HG02938 (cell line): ENCODE data around the gene MAPRE3.
"Not testable (repeated sequence)": the region's sequence is repeated elsewhere in the genome, so short reads cannot be mapped to it uniquely, and the experiment has no call there.

Experiments used
- ATAC-seq: cut with Tn5 transposase; IDR thresholded peaks from one replicate; pipeline ENCODE4 v1.9.1; 2021; ENCODE audit warnings: mild to moderate bottlenecking, moderate library complexity; ENCODE audit not compliant: unreplicated experiment

The MAPRE3 gene

GRCh38 chr2:26970244-26970927 is at the start of gene MAPRE3:
Gene MAPRE3 (plus strand): TSS chr2:26970637. CDS start chr2:27022219, 51,582 bp downstream.
- ATAC-seq: peak; percentile 70

GRCh38 chr2:26921323-26921722 is 49.1 kb upstream of the MAPRE3 start:
- ATAC-seq: no peak

- ATAC-seq: no peak
These were observed 47.8 kb upstream of the MAPRE3 start for GRCh38 chr2:26922405-26923188.

GRCh38 chr2:26923189-26923466 is 47.3 kb upstream of the MAPRE3 start:
- ATAC-seq: not testable (repeated sequence)

GRCh38 chr2:26924731-26925099 is 45.7 kb upstream of the MAPRE3 start:
- no peak for ATAC-seq

- no peak for ATAC-seq
These were observed 45.2 kb upstream of the MAPRE3 start for GRCh38 chr2:26925100-26925791.

- no peak for ATAC-seq
These were observed 43.2 kb upstream of the MAPRE3 start for GRCh38 chr2:26927221-26927620.

- no peak for ATAC-seq
These were observed 37.5 kb upstream of the MAPRE3 start for GRCh38 chr2:26932974-26933373.

GRCh38 chr2:26933431-26934334 is 36.8 kb upstream of the MAPRE3 start:
- no peak for ATAC-seq

GRCh38 chr2:26934335-26934724 is 36.1 kb upstream of the MAPRE3 start:
- no peak for ATAC-seq

- no peak for ATAC-seq
These were observed 35.5 kb upstream of the MAPRE3 start for GRCh38 chr2:26934985-26935384.

- no peak for ATAC-seq
These were observed 33.6 kb upstream of the MAPRE3 start for GRCh38 chr2:26936855-26937254.

GRCh38 chr2:26938399-26939118 is 31.9 kb upstream of the MAPRE3 start:
- no peak for ATAC-seq

- ATAC-seq: no peak
These were observed 30.4 kb upstream of the MAPRE3 start for GRCh38 chr2:26940001-26940400.

- no peak for ATAC-seq
These were observed 29.0 kb upstream of the MAPRE3 start for GRCh38 chr2:26941486-26941885.

GRCh38 chr2:26942543-26943295 is 27.7 kb upstream of the MAPRE3 start:
- ATAC-seq: no peak

GRCh38 chr2:26945991-26946750 is 24.3 kb upstream of the MAPRE3 start:
- no peak for ATAC-seq

GRCh38 chr2:26946841-26947784 is 23.3 kb upstream of the MAPRE3 start:
- ATAC-seq: no peak
